ENCODE measurements around the gene MICAL1.

- TF ChIP-seq CTCF (conservative IDR thresholded peaks at IDR 0.05; ENCODE audit: low read length) (no peak), EZH2phosphoT487 (IDR thresholded peaks at IDR 0.05; ENCODE audit: borderline replicate concordance, low read depth, low read length) (no peak)
These were observed 2.4 kb downstream of the MICAL1 start for GRCh38 chr6:109453156-109453555.
